ENCODE results near the gene DNAJB1. TPM values are rescaled to one million over a fixed set of nuclear protein-coding genes. Genes with fewer than 3 reads are reported as not detected.
A peak's percentile ranks its signal among the peaks of the same experiment; 100 is the strongest.

DNAJB1 gene
- total RNA-seq, 1 experiment from 2014 or later = 79.5 TPM

- Mint-ChIP-seq H3K36me3 (ENCODE audit: insufficient read depth, unreplicated experiment) (peaks cover 42% of the 10 kb centered on the region), H3K27me3 (ENCODE audit: insufficient read depth, unreplicated experiment) (no peaks in the 10 kb centered on the region), H3K4me3 (ENCODE audit: unreplicated experiment) (no peak overlapping the region), H3K27ac (ENCODE audit: unreplicated experiment) (no peak overlapping the region), H3K4me1 (ENCODE audit: low read depth, unreplicated experiment) (peaks cover 11% of the 10 kb centered on the region), H3K9me3 (ENCODE audit: unreplicated experiment) (no peaks in the 10 kb centered on the region)
- H3K27me3 ChIP-seq (replicated peaks; ENCODE audit: control insufficient read depth, insufficient read depth, low read length) = no peaks in the 10 kb centered on the region
- TF ChIP-seq CTCF (IDR thresholded peaks at IDR 0.05; ENCODE audit: insufficient read depth in 1 of 2, low read depth in 1 of 2, low read length in 1 of 2, severe bottlenecking in 1 of 2, unreplicated experiment in 1 of 2) = peak; percentile 59 to 82
- intact Hi-C loops (cut with micrococcal nuclease; ENCODE audit: unreplicated experiment) = loop anchor here (10.0 kb wide), 1 partner anchor 115 kb away; no protein-coding TSS in a partner anchor
- H3K4me1 ChIP-seq = no peaks in the 10 kb centered on the region
- DNase-seq = peak in 1 of 2 experiments; percentile 74
- H3K36me3 ChIP-seq (ENCODE audit: control insufficient read depth, insufficient read depth, low read length) = no peaks in the 10 kb centered on the region; the same call in 1 of the 2 replicates
- ChIA-PET CTCF (interaction anchor here (1.4 to 1.8 kb wide), 2 partner anchors 8 to 344 kb away, joined by 4 read pairs; partner anchors contain the start of gene ASF1B), POLR2A (interaction anchor here (0.8 kb wide), 1 partner anchor 60 kb away, joined by 3 read pairs; no protein-coding TSS in a partner anchor)
- BruUV-seq (replicated peaks) = no TSS peak
- H3K9me3 ChIP-seq = no peaks in the 10 kb centered on the region
- no peak overlapping the region for H3K4me3 ChIP-seq (ENCODE audit: low read depth, low read length)
These were observed 38.1 kb downstream of the DNAJB1 start for GRCh38 chr19:14479975-14480699.

GRCh38 chr19:14479309-14479974 is 38.8 kb downstream of the DNAJB1 start:
- Histone ChIP-seq H3K4me3 (ENCODE audit: low read depth, low read length) (no peak overlapping the region), H3K4me1 (no peaks in the 10 kb centered on the region), H3K27me3 (replicated peaks; ENCODE audit: control insufficient read depth, insufficient read depth, low read length) (no peaks in the 10 kb centered on the region), H3K36me3 (ENCODE audit: control insufficient read depth, insufficient read depth, low read length) (no peaks in the 10 kb centered on the region; the same call in 1 of the 2 replicates), H3K9me3 (no peaks in the 10 kb centered on the region)
- H3K4me3 Mint-ChIP-seq (ENCODE audit: unreplicated experiment) = no peak overlapping the region
- BruUV-seq (replicated peaks) = no TSS peak
- no peak overlapping the region for H3K27ac Mint-ChIP-seq (ENCODE audit: unreplicated experiment)
- H3K36me3 Mint-ChIP-seq (ENCODE audit: insufficient read depth, unreplicated experiment) = peaks cover 49% of the 10 kb centered on the region
- ChIA-PET CTCF (interaction anchor here (1.8 kb wide), 1 partner anchor 343 kb away, joined by 4 read pairs; the partner anchor contains the start of gene ASF1B), POLR2A (no interaction called here)
- intact Hi-C loops (cut with micrococcal nuclease; ENCODE audit: unreplicated experiment) = loop anchor here (10.0 kb wide), 1 partner anchor 115 kb away; no protein-coding TSS in a partner anchor
- no peaks in the 10 kb centered on the region for H3K9me3 Mint-ChIP-seq (ENCODE audit: unreplicated experiment)
- TF ChIP-seq CTCF (IDR thresholded peaks at IDR 0.05; ENCODE audit: insufficient read depth in 1 of 2, low read depth in 1 of 2, low read length in 1 of 2, severe bottlenecking in 1 of 2, unreplicated experiment in 1 of 2) = no peak
- H3K4me1 Mint-ChIP-seq (ENCODE audit: low read depth, unreplicated experiment) = peaks cover 15% of the 10 kb centered on the region
- H3K27me3 Mint-ChIP-seq (ENCODE audit: insufficient read depth, unreplicated experiment) = no peaks in the 10 kb centered on the region
- DNase-seq = no peak

- Histone ChIP-seq H3K9me3 (no peaks in the 10 kb centered on the region), H3K4me3 (ENCODE audit: low read depth, low read length) (no peak overlapping the region), H3K36me3 (ENCODE audit: control insufficient read depth, insufficient read depth, low read length) (no peaks in the 10 kb centered on the region; the same call in 1 of the 2 replicates), H3K4me1 (no peaks in the 10 kb centered on the region), H3K27me3 (replicated peaks; ENCODE audit: control insufficient read depth, insufficient read depth, low read length) (no peaks in the 10 kb centered on the region)
- H3K27me3 Mint-ChIP-seq (ENCODE audit: insufficient read depth, unreplicated experiment) = no peaks in the 10 kb centered on the region
- no peak overlapping the region for H3K4me3 Mint-ChIP-seq (ENCODE audit: unreplicated experiment)
- BruUV-seq (replicated peaks) = TSS peak; percentile 90
- H3K4me1 Mint-ChIP-seq (ENCODE audit: low read depth, unreplicated experiment) = peaks cover 15% of the 10 kb centered on the region
- intact Hi-C loops (cut with micrococcal nuclease; ENCODE audit: unreplicated experiment) = loop anchor here (10.0 kb wide), 1 partner anchor 113 kb away; no protein-coding TSS in a partner anchor
- no peaks in the 10 kb centered on the region for H3K9me3 Mint-ChIP-seq (ENCODE audit: unreplicated experiment)
- H3K36me3 Mint-ChIP-seq (ENCODE audit: insufficient read depth, unreplicated experiment) = peaks cover 48% of the 10 kb centered on the region
- H3K27ac Mint-ChIP-seq (ENCODE audit: unreplicated experiment) = no peak overlapping the region
- ChIA-PET POLR2A (interaction anchor here (0.6 kb wide), 1 partner anchor 15 kb away, joined by 3 read pairs; no protein-coding TSS in a partner anchor), CTCF (no interaction called here)
- DNase-seq = no peak
- no peak for TF ChIP-seq CTCF (IDR thresholded peaks at IDR 0.05; ENCODE audit: insufficient read depth in 1 of 2, low read depth in 1 of 2, low read length in 1 of 2, severe bottlenecking in 1 of 2, unreplicated experiment in 1 of 2)
These were observed 40.1 kb downstream of the DNAJB1 start for GRCh38 chr19:14478113-14478545.
